GM12878 (cell line): ENCODE results near the gene ADGRL4.

Source experiments
- CBX5 ChIP-seq: sonication (generic); IDR thresholded peaks from 2 replicates; pipeline ENCODE4 v1.6.1; 2016; ENCODE audit warnings: low read depth, moderate library complexity, mild to moderate bottlenecking, inconsistent platforms
- CTCF ChIP-seq, 3 experiments: IDR thresholded peaks in 2 of 3; conservative IDR thresholded peaks in 1 of 3; 2 replicates each; pipeline ENCODE4 v1.5.1; 2011; ENCODE audit warnings: low read depth in 3 of 3, low read length in 3 of 3, mild to moderate bottlenecking in 3 of 3, control low read depth in 2 of 3, moderate library complexity in 2 of 3, inconsistent platforms in 1 of 3, mixed read lengths in 1 of 3; ENCODE audit not compliant: control insufficient read depth in 2 of 3, insufficient read depth in 1 of 3; ENCODE audit errors: extremely low read depth in 1 of 3
- EP300 ChIP-seq, 2 experiments: fragments of 150-350 bp in 1 of 2; IDR thresholded peaks; 2 replicates each; pipeline ENCODE4 v1.6.1; 2011 to 2012; ENCODE audit warnings: low read depth in 2 of 2, low read length in 2 of 2, borderline replicate concordance in 1 of 2, improper control_type of control experiment in 1 of 2, inconsistent platforms in 1 of 2; ENCODE audit not compliant: control insufficient read depth in 1 of 2
- KDM1A ChIP-seq: fragments of 200-600 bp; sonication (generic); IDR thresholded peaks from 2 replicates; pipeline ENCODE4 v1.6.1; 2016; ENCODE audit warnings: borderline replicate concordance
- MEF2A ChIP-seq: IDR thresholded peaks from 2 replicates; pipeline ENCODE4 v1.6.1; 2011; ENCODE audit warnings: low read depth, mild to moderate bottlenecking, low read length, moderate library complexity; ENCODE audit not compliant: insufficient read depth
- MYC ChIP-seq: IDR thresholded peaks from 2 replicates; pipeline ENCODE4 v1.6.1; 2011; ENCODE audit warnings: mild to moderate bottlenecking, low read length, moderate library complexity, inconsistent platforms; ENCODE audit not compliant: insufficient read depth, insufficient replicate concordance, insufficient read length, severe bottlenecking
- POLR2AphosphoS5 ChIP-seq: IDR thresholded peaks from 2 replicates; pipeline ENCODE4 v1.6.1; 2011; ENCODE audit warnings: mild to moderate bottlenecking, low read length, inconsistent platforms
- SUZ12 ChIP-seq: fragments of 200-600 bp; sonication (generic); IDR thresholded peaks from one replicate; pipeline ENCODE4 v1.6.1; 2018; ENCODE audit warnings: antibody characterized with exemption, mild to moderate bottlenecking; ENCODE audit not compliant: unreplicated experiment
- TAF1 ChIP-seq: IDR thresholded peaks from 2 replicates; pipeline ENCODE4 v1.6.1; 2011; ENCODE audit warnings: mild to moderate bottlenecking, low read depth, low read length, borderline replicate concordance

DNA sequence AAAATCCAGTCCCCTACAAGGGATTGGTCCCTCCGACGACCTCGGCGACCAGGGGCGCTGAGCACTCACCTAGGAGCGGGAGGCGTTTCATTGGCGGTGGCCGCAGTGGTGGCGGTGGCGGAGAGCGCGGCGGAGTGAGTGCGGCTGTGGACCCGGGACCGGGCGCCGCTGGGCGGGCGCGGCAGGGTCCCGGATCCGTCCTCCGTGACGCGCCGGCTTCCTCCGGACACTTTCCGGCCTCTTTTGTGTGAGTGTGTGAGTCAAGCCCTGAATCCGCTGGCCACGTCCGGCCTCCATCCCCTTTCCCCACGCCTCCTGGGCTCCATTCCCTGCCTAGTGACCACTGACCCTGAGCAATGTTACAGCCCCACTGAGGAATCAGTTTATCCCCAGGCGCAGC is at the start of gene ADGRL4:
- TF ChIP-seq CBX5 (no peak), KDM1A (no peak), EP300 (IDR thresholded peaks at IDR 0.05; ENCODE audit: borderline replicate concordance in 1 of 2, control insufficient read depth in 1 of 2, low read depth in 2 of 2, low read length in 2 of 2) (no peak), TAF1 (no peak), MEF2A (no peak), CTCF (IDR thresholded peaks at IDR 0.05 in 2 of 3, conservative IDR thresholded peaks at IDR 0.05 in 1 of 3; ENCODE audit: control insufficient read depth in 2 of 3, extremely low read depth in 1 of 3, insufficient read depth in 1 of 3, low read depth in 3 of 3, low read length in 3 of 3) (no peak), MYC (no peak), SUZ12 (no peak), POLR2AphosphoS5 (no peak)
